ENCODE results near the gene TNFRSF13B.

The TNFRSF13B gene

GRCh38 chr17:16929757-16930520 is 42.0 kb downstream of the TNFRSF13B start:
- Histone ChIP-seq H3K9me3 (ENCODE audit: control insufficient read depth, low read length) (no peaks in the 10 kb centered on the region), H3K4me3 (ENCODE audit: low read length) (no peak overlapping the region), H3K27me3 (ENCODE audit: control insufficient read depth, insufficient read depth, low read length) (no peaks in the 10 kb centered on the region), H3K36me3 (ENCODE audit: control insufficient read depth, insufficient read depth, low read length) (no peaks in the 10 kb centered on the region), H3K4me1 (ENCODE audit: control insufficient read depth, insufficient read depth, low read length) (no peaks in the 10 kb centered on the region), H3K9ac (ENCODE audit: low read length) (no peak overlapping the region)

- no peaks in the 10 kb centered on the region for H3K4me1 ChIP-seq (ENCODE audit: control insufficient read depth, insufficient read depth, low read length)
- no peak overlapping the region for H3K4me3 ChIP-seq (ENCODE audit: low read length)
- no peaks in the 10 kb centered on the region for H3K9me3 ChIP-seq (ENCODE audit: control insufficient read depth, low read length)
- no peaks in the 10 kb centered on the region for H3K27me3 ChIP-seq (ENCODE audit: control insufficient read depth, insufficient read depth, low read length)
- no peak overlapping the region for H3K9ac ChIP-seq (ENCODE audit: low read length)
- no peaks in the 10 kb centered on the region for H3K36me3 ChIP-seq (ENCODE audit: control insufficient read depth, insufficient read depth, low read length)
Measured at GRCh38 chr17:16929035-16929680, 42.8 kb downstream of the TNFRSF13B start.

GRCh38 chr17:16928406-16929034 is 43.4 kb downstream of the TNFRSF13B start:
- Histone ChIP-seq H3K4me1 (ENCODE audit: control insufficient read depth, insufficient read depth, low read length) (no peaks in the 10 kb centered on the region), H3K4me3 (ENCODE audit: low read length) (no peak overlapping the region), H3K27me3 (ENCODE audit: control insufficient read depth, insufficient read depth, low read length) (no peaks in the 10 kb centered on the region), H3K9me3 (ENCODE audit: control insufficient read depth, low read length) (no peaks in the 10 kb centered on the region), H3K36me3 (ENCODE audit: control insufficient read depth, insufficient read depth, low read length) (no peaks in the 10 kb centered on the region), H3K9ac (ENCODE audit: low read length) (no peak overlapping the region)

- Histone ChIP-seq H3K4me1 (ENCODE audit: control insufficient read depth, insufficient read depth, low read length) (no peaks in the 10 kb centered on the region), H3K27me3 (ENCODE audit: control insufficient read depth, insufficient read depth, low read length) (no peaks in the 10 kb centered on the region), H3K9ac (ENCODE audit: low read length) (no peak overlapping the region), H3K9me3 (ENCODE audit: control insufficient read depth, low read length) (no peaks in the 10 kb centered on the region), H3K4me3 (ENCODE audit: low read length) (no peak overlapping the region), H3K36me3 (ENCODE audit: control insufficient read depth, insufficient read depth, low read length) (no peaks in the 10 kb centered on the region)
Measured at GRCh38 chr17:16927641-16928321, 44.1 kb downstream of the TNFRSF13B start.

GRCh38 chr17:16926571-16927451 is 45.1 kb downstream of the TNFRSF13B start:
- Histone ChIP-seq H3K27me3 (ENCODE audit: control insufficient read depth, insufficient read depth, low read length) (no peaks in the 10 kb centered on the region), H3K9me3 (ENCODE audit: control insufficient read depth, low read length) (no peaks in the 10 kb centered on the region), H3K4me1 (ENCODE audit: control insufficient read depth, insufficient read depth, low read length) (no peaks in the 10 kb centered on the region), H3K36me3 (ENCODE audit: control insufficient read depth, insufficient read depth, low read length) (no peaks in the 10 kb centered on the region), H3K4me3 (ENCODE audit: low read length) (no peak overlapping the region), H3K9ac (ENCODE audit: low read length) (no peak overlapping the region)

- no peaks in the 10 kb centered on the region for H3K27me3 ChIP-seq (ENCODE audit: control insufficient read depth, insufficient read depth, low read length)
- no peaks in the 10 kb centered on the region for H3K9me3 ChIP-seq (ENCODE audit: control insufficient read depth, low read length)
- no peaks in the 10 kb centered on the region for H3K4me1 ChIP-seq (ENCODE audit: control insufficient read depth, insufficient read depth, low read length)
- no peak overlapping the region for H3K9ac ChIP-seq (ENCODE audit: low read length)
- H3K4me3 ChIP-seq (ENCODE audit: low read length) = no peak overlapping the region
- no peaks in the 10 kb centered on the region for H3K36me3 ChIP-seq (ENCODE audit: control insufficient read depth, insufficient read depth, low read length)
Measured at GRCh38 chr17:16926061-16926511, 45.8 kb downstream of the TNFRSF13B start.

GRCh38 chr17:16925461-16926060 is 46.4 kb downstream of the TNFRSF13B start:
- H3K36me3 ChIP-seq (ENCODE audit: control insufficient read depth, insufficient read depth, low read length) = no peaks in the 10 kb centered on the region
- no peaks in the 10 kb centered on the region for H3K27me3 ChIP-seq (ENCODE audit: control insufficient read depth, insufficient read depth, low read length)
- H3K9ac ChIP-seq (ENCODE audit: low read length) = no peak overlapping the region
- no peaks in the 10 kb centered on the region for H3K4me1 ChIP-seq (ENCODE audit: control insufficient read depth, insufficient read depth, low read length)
- H3K4me3 ChIP-seq (ENCODE audit: low read length) = no peak overlapping the region
- H3K9me3 ChIP-seq (ENCODE audit: control insufficient read depth, low read length) = no peaks in the 10 kb centered on the region

- H3K27me3 ChIP-seq (ENCODE audit: control insufficient read depth, insufficient read depth, low read length) = no peaks in the 10 kb centered on the region
- H3K4me1 ChIP-seq (ENCODE audit: control insufficient read depth, insufficient read depth, low read length) = no peaks in the 10 kb centered on the region
- H3K9ac ChIP-seq (ENCODE audit: low read length) = no peak overlapping the region
- no peaks in the 10 kb centered on the region for H3K9me3 ChIP-seq (ENCODE audit: control insufficient read depth, low read length)
- no peaks in the 10 kb centered on the region for H3K36me3 ChIP-seq (ENCODE audit: control insufficient read depth, insufficient read depth, low read length)
- H3K4me3 ChIP-seq (ENCODE audit: low read length) = no peak overlapping the region
Measured at GRCh38 chr17:16924696-16925440, 47.0 kb downstream of the TNFRSF13B start.

GRCh38 chr17:16923904-16924695 is 47.8 kb downstream of the TNFRSF13B start:
- Histone ChIP-seq H3K9ac (ENCODE audit: low read length) (no peak overlapping the region), H3K4me3 (ENCODE audit: low read length) (no peak overlapping the region), H3K36me3 (ENCODE audit: control insufficient read depth, insufficient read depth, low read length) (no peaks in the 10 kb centered on the region), H3K27me3 (ENCODE audit: control insufficient read depth, insufficient read depth, low read length) (no peaks in the 10 kb centered on the region), H3K9me3 (ENCODE audit: control insufficient read depth, low read length) (no peaks in the 10 kb centered on the region), H3K4me1 (ENCODE audit: control insufficient read depth, insufficient read depth, low read length) (no peaks in the 10 kb centered on the region)

All from mucosa of stomach (tissue), 1 donor.